OCI-LY3 (cell line): ENCODE results near the gene CDH24.

Experiments
- EZH2phosphoT487 ChIP-seq: fragments of 200-600 bp; shearing (Covaris generic); IDR thresholded peaks from 2 replicates; pipeline ENCODE4 v1.6.1; 2018; ENCODE audit warnings: antibody characterized with exemption, mixed run types, low read depth
- TF ChIP-seq, protein P1 (sequence below): fragments of 200-600, 300-600 bp; sonication (generic); IDR thresholded peaks from 2 replicates; pipeline ENCODE4 v1.5.1; 2014; ENCODE audit warnings: antibody characterized with exemption, low read length, low read depth

DNA sequence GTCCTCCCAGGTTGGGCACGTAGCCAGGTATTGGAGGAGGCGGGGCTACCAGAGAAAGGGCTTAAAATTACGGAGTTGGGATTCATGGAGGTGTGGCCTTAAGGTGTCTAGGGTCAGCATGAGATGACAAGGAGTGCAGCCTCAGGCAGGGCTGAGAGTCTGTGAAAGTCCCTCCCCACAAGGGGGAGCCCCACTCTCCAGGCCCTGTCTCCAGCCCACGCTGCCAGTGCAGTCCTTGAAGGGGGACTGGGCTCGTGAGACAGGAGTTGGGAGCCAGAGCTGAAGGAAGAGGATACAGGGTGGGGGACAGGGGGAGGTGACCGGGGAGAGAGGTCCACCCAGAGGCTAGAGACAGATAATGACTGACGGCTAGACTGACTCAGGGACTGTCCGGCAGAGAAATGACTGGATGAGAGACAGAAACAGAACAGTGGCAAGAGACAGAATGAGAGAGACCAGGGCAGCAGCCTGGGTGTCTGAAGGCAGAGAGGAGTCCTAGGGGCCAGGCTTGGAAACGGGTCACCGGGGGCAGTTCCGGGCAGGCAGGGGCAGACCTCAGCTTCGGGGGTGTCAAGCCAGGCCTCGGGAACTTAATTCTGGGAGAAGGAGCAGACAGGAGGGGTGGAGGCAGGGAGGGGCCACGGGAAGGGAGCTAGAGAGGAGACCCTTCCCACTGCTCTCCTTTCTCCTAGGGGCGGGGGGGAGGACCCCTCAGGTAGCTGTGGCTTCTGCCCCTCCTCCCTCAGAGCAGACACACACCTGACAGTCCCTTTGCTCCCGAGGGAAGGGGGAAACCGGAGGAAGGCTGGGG, 970 bp downstream of the CDH24 start:
- TF ChIP-seq, protein P1, sequence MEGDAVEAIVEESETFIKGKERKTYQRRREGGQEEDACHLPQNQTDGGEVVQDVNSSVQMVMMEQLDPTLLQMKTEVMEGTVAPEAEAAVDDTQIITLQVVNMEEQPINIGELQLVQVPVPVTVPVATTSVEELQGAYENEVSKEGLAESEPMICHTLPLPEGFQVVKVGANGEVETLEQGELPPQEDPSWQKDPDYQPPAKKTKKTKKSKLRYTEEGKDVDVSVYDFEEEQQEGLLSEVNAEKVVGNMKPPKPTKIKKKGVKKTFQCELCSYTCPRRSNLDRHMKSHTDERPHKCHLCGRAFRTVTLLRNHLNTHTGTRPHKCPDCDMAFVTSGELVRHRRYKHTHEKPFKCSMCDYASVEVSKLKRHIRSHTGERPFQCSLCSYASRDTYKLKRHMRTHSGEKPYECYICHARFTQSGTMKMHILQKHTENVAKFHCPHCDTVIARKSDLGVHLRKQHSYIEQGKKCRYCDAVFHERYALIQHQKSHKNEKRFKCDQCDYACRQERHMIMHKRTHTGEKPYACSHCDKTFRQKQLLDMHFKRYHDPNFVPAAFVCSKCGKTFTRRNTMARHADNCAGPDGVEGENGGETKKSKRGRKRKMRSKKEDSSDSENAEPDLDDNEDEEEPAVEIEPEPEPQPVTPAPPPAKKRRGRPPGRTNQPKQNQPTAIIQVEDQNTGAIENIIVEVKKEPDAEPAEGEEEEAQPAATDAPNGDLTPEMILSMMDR = peak; percentile 64
- TF ChIP-seq EZH2phosphoT487 = no peak
